Endothelial cell of umbilical vein (primary cell): ENCODE measurements around the gene SLC6A18.

Experiments used
- EZH2 ChIP-seq: IDR thresholded peaks from 2 replicates; pipeline ENCODE4 v1.6.1; 2012; ENCODE audit warnings: borderline replicate concordance, low read depth, mild to moderate bottlenecking, moderate library complexity, low read length, inconsistent platforms; ENCODE audit not compliant: severe bottlenecking
- FOS ChIP-seq: IDR thresholded peaks from 2 replicates; pipeline ENCODE4 v1.6.1; 2011; ENCODE audit warnings: mild to moderate bottlenecking, low read length, moderate library complexity, borderline replicate concordance; ENCODE audit not compliant: insufficient read depth
- GATA2 ChIP-seq: IDR thresholded peaks from 2 replicates; pipeline ENCODE4 v1.7.0; 2011; ENCODE audit warnings: low read depth, mild to moderate bottlenecking, moderate library complexity, mixed read lengths, low read length; ENCODE audit not compliant: insufficient read length, insufficient read depth
- JUN ChIP-seq: IDR thresholded peaks from 2 replicates; pipeline ENCODE4 v1.6.1; 2011; ENCODE audit warnings: borderline replicate concordance, low read depth; ENCODE audit not compliant: insufficient read length, insufficient read depth
- MYC ChIP-seq: IDR thresholded peaks from one replicate; pipeline ENCODE4 v1.6.1; 2011; ENCODE audit warnings: mild to moderate bottlenecking, low read depth, low read length
- POLR2A ChIP-seq: IDR thresholded peaks from 2 replicates; pipeline ENCODE4 v1.6.1; 2012; ENCODE audit warnings: low read depth, mild to moderate bottlenecking, control low read depth, low read length
- POLR2AphosphoS5 ChIP-seq: IDR thresholded peaks from 2 replicates; pipeline ENCODE4 v1.6.1; 2012; ENCODE audit warnings: low read depth, mild to moderate bottlenecking, control low read depth, low read length, moderate library complexity; ENCODE audit not compliant: insufficient read depth
- TF ChIP-seq, protein P1 (sequence below): IDR thresholded peaks from 2 replicates; pipeline ENCODE4 v1.6.1; 2011; ENCODE audit not compliant: insufficient read depth, insufficient read length
- TF ChIP-seq, protein P2 (sequence below), 2 donors: IDR thresholded peaks; 1 replicate in 1 of 2; 2 replicates in 1 of 2; pipeline ENCODE4 v1.5.1; 2011; ENCODE audit warnings: low read length in 2 of 2, mild to moderate bottlenecking in 2 of 2, moderate library complexity in 2 of 2, control low read depth in 1 of 2, inconsistent platforms in 1 of 2, low read depth in 1 of 2; ENCODE audit not compliant: insufficient read depth in 1 of 2; ENCODE audit errors: extremely low read depth in 1 of 2

DNA sequence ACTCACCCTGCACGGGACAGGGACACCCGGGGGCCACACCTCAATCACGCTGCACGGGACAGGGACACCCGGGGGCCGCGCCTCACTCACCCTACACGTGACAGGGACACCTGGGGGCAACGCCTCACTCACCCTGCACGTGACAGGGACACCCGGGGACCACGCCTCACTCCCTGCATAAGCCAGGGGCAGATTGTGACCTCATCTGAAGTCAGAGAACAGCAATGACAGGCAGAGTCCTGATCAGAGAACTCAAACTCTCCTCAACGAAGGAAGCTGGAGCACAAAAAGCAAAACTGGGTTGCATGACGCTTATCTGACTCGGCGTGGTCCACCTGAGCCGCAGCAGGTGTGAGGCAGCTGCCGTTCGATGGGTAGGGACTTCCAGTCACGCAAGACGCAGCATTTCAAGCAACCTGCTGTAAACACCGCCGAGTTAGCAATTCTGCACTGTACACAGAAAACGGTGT lies 66.5 kb downstream of the SLC6A18 start:
- TF ChIP-seq EZH2 (no peak), FOS (no peak), POLR2AphosphoS5 (no peak), POLR2A (no peak), GATA2 (no peak), JUN (no peak), MYC (no peak)
- TF ChIP-seq, protein P1, sequence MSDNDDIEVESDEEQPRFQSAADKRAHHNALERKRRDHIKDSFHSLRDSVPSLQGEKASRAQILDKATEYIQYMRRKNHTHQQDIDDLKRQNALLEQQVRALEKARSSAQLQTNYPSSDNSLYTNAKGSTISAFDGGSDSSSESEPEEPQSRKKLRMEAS, result no peak
- TF ChIP-seq, protein P2, sequence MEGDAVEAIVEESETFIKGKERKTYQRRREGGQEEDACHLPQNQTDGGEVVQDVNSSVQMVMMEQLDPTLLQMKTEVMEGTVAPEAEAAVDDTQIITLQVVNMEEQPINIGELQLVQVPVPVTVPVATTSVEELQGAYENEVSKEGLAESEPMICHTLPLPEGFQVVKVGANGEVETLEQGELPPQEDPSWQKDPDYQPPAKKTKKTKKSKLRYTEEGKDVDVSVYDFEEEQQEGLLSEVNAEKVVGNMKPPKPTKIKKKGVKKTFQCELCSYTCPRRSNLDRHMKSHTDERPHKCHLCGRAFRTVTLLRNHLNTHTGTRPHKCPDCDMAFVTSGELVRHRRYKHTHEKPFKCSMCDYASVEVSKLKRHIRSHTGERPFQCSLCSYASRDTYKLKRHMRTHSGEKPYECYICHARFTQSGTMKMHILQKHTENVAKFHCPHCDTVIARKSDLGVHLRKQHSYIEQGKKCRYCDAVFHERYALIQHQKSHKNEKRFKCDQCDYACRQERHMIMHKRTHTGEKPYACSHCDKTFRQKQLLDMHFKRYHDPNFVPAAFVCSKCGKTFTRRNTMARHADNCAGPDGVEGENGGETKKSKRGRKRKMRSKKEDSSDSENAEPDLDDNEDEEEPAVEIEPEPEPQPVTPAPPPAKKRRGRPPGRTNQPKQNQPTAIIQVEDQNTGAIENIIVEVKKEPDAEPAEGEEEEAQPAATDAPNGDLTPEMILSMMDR (IDR thresholded peaks at IDR 0.05; ENCODE audit: extremely low read depth in 1 of 2, insufficient read depth in 1 of 2, low read depth in 1 of 2, low read length in 2 of 2), result no peak
